KOPT-K1 (cell line): ENCODE results near the gene ATP6V0E2.

ENCODE experiments used
- H3K27ac ChIP-seq: fragments of 200-600 bp; sonication (generic); 2 replicates; pipeline ENCODE4 v1.5.1; 2016; ENCODE audit warnings: antibody characterized with exemption, mild to moderate bottlenecking, low read depth, low read length; ENCODE audit not compliant: poor library complexity, severe bottlenecking
- H3K36me3 ChIP-seq: fragments of 200-600 bp; sonication (generic); 2 replicates; pipeline ENCODE4 v1.5.1; 2017; ENCODE audit warnings: antibody characterized with exemption, mild to moderate bottlenecking, low read length, moderate library complexity; ENCODE audit not compliant: insufficient read depth
- H3K9me3 ChIP-seq: fragments of 200-600 bp; sonication (generic); 2 replicates; pipeline ENCODE4 v1.5.1; 2017; ENCODE audit warnings: antibody characterized with exemption, low read length, mild to moderate bottlenecking; ENCODE audit not compliant: insufficient read depth, poor library complexity, severe bottlenecking

ATP6V0E2 gene

GRCh38 chr7:149865437-149865836, 8.3 kb upstream of the ATP6V0E2 start:
- Histone ChIP-seq H3K9me3 (no peaks in the 10 kb centered on the region), H3K36me3 (0 out of 2 replicates have a peak, but pooled peaks cover 6% of the 10 kb centered on the region), H3K27ac (peak overlapping the region; percentile 77)

- Histone ChIP-seq H3K9me3 (no peaks in the 10 kb centered on the region), H3K36me3 (0 out of 2 replicates have a peak, but pooled peaks cover 1% of the 10 kb centered on the region), H3K27ac (peak overlapping the region; percentile 77)
Observed at GRCh38 chr7:149866139-149866778, 7.5 kb upstream of the ATP6V0E2 start.

- Histone ChIP-seq H3K27ac (peak overlapping the region; percentile 77), H3K36me3 (no peaks in the 10 kb centered on the region), H3K9me3 (no peaks in the 10 kb centered on the region)
Observed at GRCh38 chr7:149866779-149867447, 6.9 kb upstream of the ATP6V0E2 start.

GRCh38 chr7:149867762-149868622, 5.8 kb upstream of the ATP6V0E2 start:
- peak overlapping the region; percentile 8 for H3K27ac ChIP-seq
- H3K9me3 ChIP-seq: no peaks in the 10 kb centered on the region
- H3K36me3 ChIP-seq: no peaks in the 10 kb centered on the region

- Histone ChIP-seq H3K36me3 (no peaks in the 10 kb centered on the region), H3K27ac (peak overlapping the region; percentile 8), H3K9me3 (no peaks in the 10 kb centered on the region)
Observed at GRCh38 chr7:149868623-149869290, 5.0 kb upstream of the ATP6V0E2 start.

GRCh38 chr7:149869291-149869650, 4.5 kb upstream of the ATP6V0E2 start:
- Histone ChIP-seq H3K27ac (no peak overlapping the region), H3K36me3 (no peaks in the 10 kb centered on the region), H3K9me3 (no peaks in the 10 kb centered on the region)

- H3K9me3 ChIP-seq: no peaks in the 10 kb centered on the region
Observed at GRCh38 chr7:149869867-149870266, 3.9 kb upstream of the ATP6V0E2 start.

GRCh38 chr7:149870274-149870673, 3.5 kb upstream of the ATP6V0E2 start:
- Histone ChIP-seq H3K36me3 (no peaks in the 10 kb centered on the region), H3K27ac (no peak overlapping the region), H3K9me3 (no peaks in the 10 kb centered on the region)

More at GRCh38 chr7:149869867-149870266, 3.9 kb upstream of the ATP6V0E2 start:
- H3K36me3 ChIP-seq: no peaks in the 10 kb centered on the region
- no peak overlapping the region for H3K27ac ChIP-seq

GRCh38 chr7:149870701-149871483, 2.9 kb upstream of the ATP6V0E2 start:
- Histone ChIP-seq H3K9me3 (no peaks in the 10 kb centered on the region), H3K27ac (no peak overlapping the region), H3K36me3 (no peaks in the 10 kb centered on the region)

GRCh38 chr7:149871576-149871975, 2.2 kb upstream of the ATP6V0E2 start:
- H3K27ac ChIP-seq: no peak overlapping the region
- no peaks in the 10 kb centered on the region for H3K9me3 ChIP-seq
- no peaks in the 10 kb centered on the region for H3K36me3 ChIP-seq

- Histone ChIP-seq H3K9me3 (no peaks in the 10 kb centered on the region), H3K27ac (no peak overlapping the region), H3K36me3 (no peaks in the 10 kb centered on the region)
Observed at GRCh38 chr7:149872419-149873073, 1.2 kb upstream of the ATP6V0E2 start.

GRCh38 chr7:149873970-149874643, 338 bp downstream of the ATP6V0E2 start:
- Histone ChIP-seq H3K27ac (peak overlapping the region; percentile 11), H3K36me3 (no peaks in the 10 kb centered on the region), H3K9me3 (no peaks in the 10 kb centered on the region)

GRCh38 chr7:149874644-149875028, 867 bp downstream of the ATP6V0E2 start:
- Histone ChIP-seq H3K27ac (no peak overlapping the region), H3K9me3 (no peaks in the 10 kb centered on the region), H3K36me3 (no peaks in the 10 kb centered on the region)
